ENCODE results near the gene KDM7A. TPM values are rescaled to one million over a fixed set of nuclear protein-coding genes. Genes with fewer than 3 reads are reported as not detected.

Gene KDM7A
- total and polyA plus RNA-seq, 10 donors = 2.5 to 41.5 (median 22.1) TPM

GRCh38 chr7:140035400-140036223 lies 141.2 kb downstream of the KDM7A start:
- intact Hi-C loops (cut with DNase I; ENCODE audit: low total_unique reads) = no loop called here
- H3K27me3 ChIP-seq (replicated peaks in 1 of 7) = no peaks in the 10 kb centered on the region
- 66 to 90% (median 85%) methylated on average over 4 to 7 of the region's 7 CpGs for WGBS, 5 donors
- TF ChIP-seq POLR2AphosphoS5 (IDR thresholded peaks at IDR 0.05) (no peak), CTCF (IDR thresholded peaks at IDR 0.05 in 8 of 11, conservative IDR thresholded peaks at IDR 0.05 in 3 of 11) (no peak), POLR2A (IDR thresholded peaks at IDR 0.05) (no peak)
- peaks cover 5 to 99% (median 52%) of the 10 kb centered on the region in 6 donors for H3K36me3 ChIP-seq
- DNase-seq = no peak
- H3K9me3 ChIP-seq = no peaks in the 10 kb centered on the region
- H3K4me3 ChIP-seq = no peak overlapping the region
- no peak overlapping the region for H3K27ac ChIP-seq
- peaks cover 0 to 39% (median 15%) of the 10 kb centered on the region in 6 donors for H3K4me1 ChIP-seq

Small RNA genes lying within 50 kb of the gene (small RNA-seq; reads per million reads assigned to genes)
- gene RF00019 (0 reads per million in 4 donors), gene RNU6-797P (0 reads per million in 4 donors)

Other genes with a start within 250 kb of the KDM7A start
- 100 to 1,000 TPM in 1 of 7 donors, 10 to 100 TPM in 6; 60.8 to 101 (median 77.5) TPM for gene PARP12, start 114.0 kb downstream of the KDM7A start, total RNA-seq
- 10 to 100 TPM; 26.9 to 68.4 (median 59.2) TPM for gene PARP12, start 114.0 kb downstream of the KDM7A start, polyA plus RNA-seq
- 10 to 100 TPM; 29.5 to 71.9 (median 56.1) TPM for gene SLC37A3, start 221.5 kb upstream of the KDM7A start, total RNA-seq
- 10 to 100 TPM in 2 of 3 donors, 1 to 10 TPM in 1; 8.0 to 11.8 (median 10.4) TPM for gene SLC37A3, start 221.5 kb upstream of the KDM7A start, polyA plus RNA-seq
- 1 to 10 TPM; 1.0 to 4.0 (median 2.1) TPM for gene RAB19, start 227.1 kb upstream of the KDM7A start, total RNA-seq
- not detected for gene RAB19, start 227.1 kb upstream of the KDM7A start, polyA plus RNA-seq

Measured in spleen (tissue), 11 donors.